ENCODE measurements around the gene LZTS3.
"Not testable (repeated sequence)": the region's sequence is repeated elsewhere in the genome, so short reads cannot be mapped to it uniquely, and the experiment has no call there.

DNA sequence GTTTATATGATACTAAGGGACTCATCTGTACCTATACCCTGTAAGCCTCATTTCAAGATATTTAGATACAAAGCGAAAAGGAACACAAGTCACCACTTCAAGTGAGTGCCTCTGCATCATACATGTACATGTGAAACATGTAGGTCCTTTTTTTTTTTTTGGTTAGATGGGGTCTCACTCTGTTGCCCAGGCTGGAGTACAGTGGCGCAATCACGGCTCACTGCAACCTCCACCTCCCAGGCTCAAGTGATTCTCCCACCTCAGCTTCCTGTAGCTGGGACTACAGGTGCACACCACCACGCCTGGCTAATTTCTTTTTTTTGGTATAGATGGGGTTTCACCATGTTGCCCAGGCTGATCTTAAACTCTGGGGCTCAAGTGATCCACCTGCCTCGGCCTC, 9.1 kb upstream of the LZTS3 start:
- TF ChIP-seq CTCF (IDR thresholded peaks at IDR 0.05; ENCODE audit: poor library complexity); EZH2phosphoT487 (IDR thresholded peaks at IDR 0.05; ENCODE audit: low read depth, severe bottlenecking, unreplicated experiment): not testable (repeated sequence)
